Activated CD4-positive, alpha-beta T cell treated with anti-CD3 and anti-CD28 coated beads, Interleukin-2, Interleukin-6, amounts not matched to agents 100 ng/mL and 50 ng/mL, durations not matched to agents 16 hours and 8 hours (primary cell): Measurements from ENCODE around the gene CCBE1.

ENCODE experiments used
- DNase-seq: peaks from one replicate; pipeline ENCODE4 v3.0.0-alpha.2; 2020

Gene CCBE1

DNA sequence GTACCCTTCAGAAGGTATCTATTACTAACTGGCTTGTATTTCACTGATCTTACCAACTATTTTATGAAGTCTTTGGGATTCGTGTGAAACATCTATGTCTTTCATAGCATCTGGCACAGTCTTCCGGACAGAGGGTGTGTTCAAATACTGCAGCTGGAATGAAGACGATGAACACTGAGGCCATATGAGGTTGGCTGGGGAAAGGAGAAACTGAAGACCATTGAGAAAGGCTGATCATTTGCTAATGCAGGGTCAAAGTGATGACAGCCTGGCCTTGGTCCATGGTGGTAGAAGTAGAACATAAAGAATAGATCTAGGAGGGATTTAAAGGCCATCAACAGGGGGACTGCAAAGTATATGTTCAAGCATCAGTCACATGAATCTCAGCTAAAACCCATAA is 132.7 kb downstream of the CCBE1 start:
- no peak for DNase-seq

DNA sequence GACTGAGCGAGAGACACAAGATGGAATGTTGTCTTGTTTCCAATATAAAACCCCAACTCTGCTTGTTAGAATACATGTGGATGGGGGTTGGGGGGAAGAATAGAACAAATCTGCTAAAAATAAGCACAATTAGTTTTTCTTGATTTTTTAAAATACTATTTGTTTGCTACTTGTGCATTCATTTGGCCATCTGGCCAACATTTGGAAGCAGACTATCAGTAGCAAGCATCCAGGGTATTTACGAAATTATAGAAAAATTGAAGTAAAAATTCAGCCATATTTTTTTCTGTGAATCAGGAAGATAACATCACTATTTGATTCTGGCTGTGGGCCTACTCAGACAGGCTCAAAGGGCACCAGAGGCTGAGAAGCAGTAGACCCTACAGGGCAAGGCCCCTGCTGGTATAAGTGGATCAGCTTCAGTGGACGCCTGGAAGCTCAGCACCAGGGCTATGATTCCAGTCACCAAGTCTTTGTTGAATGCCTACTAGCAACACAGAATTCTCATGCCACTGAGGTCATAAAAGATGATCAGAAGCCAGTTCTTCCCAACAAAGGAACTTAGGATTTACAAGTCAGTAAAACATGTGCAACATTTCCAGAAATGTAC is 133.9 kb downstream of the CCBE1 start:
- no peak for DNase-seq

DNA sequence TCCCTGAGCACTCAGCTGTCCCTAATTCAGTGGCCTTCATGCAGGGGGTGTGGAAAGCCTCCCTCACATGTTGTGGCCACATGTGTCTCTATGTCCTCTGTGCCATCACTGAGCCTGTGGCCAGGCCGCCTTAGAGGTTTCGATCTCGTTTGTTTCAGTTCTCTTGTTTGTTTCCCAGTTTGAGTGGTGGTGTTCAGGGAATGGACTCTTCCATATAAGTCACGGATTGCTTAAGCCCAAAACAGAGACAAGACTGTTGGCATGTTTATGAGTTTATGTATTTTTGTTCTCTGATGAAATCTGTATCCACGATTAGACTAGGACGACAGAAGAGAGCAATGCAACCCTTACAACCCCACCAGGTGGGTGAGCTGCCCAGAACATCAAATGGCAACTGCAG is 134.5 kb downstream of the CCBE1 start:
- DNase-seq: no peak

DNA sequence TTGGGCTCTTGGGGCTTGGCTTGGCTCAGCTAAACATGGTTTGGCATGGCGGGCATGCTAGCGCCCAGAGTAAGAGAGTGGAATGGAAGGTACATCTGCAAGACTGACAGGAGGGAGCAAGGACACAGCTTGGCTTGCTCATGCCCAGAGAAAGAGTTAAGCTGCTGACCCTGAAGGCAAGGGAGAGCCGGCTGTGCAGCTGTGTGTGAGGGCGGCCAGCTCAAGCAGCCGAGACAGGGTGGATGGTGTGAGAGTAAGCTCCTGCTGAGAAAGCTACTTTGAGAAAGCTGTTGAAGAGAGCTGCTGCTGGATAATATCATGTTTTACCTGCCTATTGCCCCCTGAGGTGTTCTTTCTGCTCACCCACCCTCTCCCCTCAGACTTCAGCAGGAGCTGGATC is 135.6 kb downstream of the CCBE1 start:
- DNase-seq: no peak

DNA sequence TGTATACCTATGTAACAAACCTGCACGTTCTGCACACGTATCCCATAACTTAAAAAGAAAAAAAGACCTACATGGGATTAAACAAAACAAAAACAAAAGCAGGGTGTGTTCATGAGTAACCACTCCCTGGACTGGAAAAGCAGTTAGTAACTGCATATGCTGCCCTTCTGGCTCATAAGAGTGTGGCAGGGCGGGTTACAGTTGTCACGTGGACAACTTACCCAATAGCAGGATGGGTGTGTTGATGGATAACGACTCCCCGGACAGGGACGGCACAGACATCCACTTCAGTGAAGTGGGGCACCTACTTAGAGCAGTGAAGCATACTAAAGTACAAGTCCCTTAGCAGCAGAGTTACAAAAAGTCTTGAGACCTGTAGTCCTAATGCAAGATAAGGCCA is 136.7 kb downstream of the CCBE1 start:
- no peak for DNase-seq

DNA sequence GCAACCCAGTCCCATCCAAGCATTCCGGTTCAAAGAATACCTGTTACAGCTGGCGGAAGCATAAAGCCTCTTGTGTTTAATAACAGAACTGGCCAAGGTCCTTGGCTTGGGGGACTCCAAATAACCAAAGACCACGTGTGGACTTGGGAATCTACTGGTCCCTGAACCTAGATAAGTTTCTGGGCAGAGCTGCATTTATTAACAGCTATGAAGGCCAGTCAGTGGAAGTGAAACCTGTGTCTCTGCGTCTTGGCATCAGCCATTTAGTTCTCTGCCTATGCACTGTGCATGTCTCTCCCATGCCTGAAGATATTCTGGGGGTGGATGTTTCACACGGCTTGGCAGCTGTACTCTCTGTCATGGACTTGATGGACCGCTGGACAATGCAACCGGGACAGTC is 137.7 kb downstream of the CCBE1 start:
- DNase-seq: no peak

DNA sequence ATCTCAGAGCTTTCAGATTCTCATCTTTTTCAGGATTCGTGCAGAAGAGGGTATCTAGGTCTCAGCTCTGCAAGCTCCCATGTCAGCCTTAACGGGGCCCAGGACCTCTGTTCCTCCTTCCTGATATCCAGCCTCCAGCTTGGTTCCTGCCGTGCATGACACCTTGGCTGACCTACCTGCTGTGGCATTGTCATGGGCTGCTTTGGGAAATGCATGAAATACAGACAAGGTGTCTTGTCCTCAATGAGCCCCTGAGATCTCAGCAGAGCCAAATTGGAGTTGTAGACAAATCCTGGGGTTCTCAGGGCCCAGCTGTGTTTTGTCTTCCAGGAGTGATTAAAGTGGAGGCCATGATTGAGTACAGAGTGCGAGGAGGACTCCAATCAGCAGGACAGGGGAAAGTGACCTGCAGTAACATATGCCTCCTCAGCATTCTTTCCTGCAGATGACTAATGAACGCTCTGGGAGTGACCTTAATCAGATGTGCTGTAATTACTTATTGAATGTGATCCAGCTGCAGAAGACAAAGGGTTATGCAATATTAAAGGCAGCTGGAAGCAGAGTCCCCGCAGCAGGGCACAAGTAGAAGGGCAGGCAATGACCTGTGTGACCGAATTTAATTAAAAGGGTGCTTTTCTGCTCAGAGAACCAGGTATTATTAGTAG is 141.1 kb downstream of the CCBE1 start:
- no peak for DNase-seq

DNA sequence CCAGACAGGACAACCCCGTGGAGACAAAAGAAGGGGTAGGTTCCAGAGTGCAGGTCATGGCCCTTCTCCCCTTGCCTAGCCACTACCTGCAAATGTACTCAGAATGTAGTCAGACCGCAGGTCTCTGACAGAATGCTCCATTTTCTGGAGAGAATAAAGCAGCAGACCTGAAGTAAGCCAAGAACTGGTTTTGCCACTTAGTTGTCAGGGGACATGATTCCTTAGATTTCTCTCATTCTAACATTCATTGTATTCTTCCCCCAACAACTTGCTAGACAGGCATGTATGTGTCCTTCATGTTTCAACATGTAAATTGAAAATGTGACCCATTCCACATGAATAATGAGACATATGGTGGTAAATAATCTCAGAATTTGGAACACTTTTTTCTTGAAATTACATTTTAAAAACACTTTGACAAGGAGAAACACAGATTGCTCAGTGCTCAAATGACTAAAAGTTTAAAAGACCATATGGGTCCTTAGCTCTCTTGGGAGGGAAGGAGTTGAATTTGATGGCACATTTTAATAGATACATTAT is 142.4 kb downstream of the CCBE1 start:
- no peak for DNase-seq

DNA sequence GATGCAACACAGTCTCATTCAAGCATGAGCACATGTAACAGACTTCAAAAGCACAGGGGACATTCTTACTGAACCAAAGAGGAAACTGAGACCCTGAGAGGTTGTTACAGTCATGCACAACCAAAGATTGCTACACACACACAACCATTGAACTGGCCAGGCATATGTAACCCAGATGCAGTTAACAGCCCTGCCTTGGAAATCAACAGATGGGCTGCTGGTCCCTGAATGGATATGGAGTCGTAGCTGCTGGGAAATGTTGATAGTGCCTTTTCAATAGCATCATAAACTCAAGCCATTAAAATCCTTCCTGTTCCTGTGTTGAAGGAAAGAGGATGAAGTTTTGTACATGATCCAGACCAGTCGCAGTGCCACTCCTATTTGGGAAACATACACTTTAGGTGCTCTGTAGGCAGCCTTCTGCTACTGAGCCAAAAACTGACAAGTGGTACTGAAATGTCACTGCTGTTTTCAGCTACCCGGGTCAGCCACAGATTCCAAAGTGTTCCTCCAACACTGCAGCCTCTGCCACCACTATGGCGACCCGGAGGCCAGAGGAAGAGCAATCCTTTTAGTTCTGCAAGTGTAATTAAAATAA is 143.9 kb downstream of the CCBE1 start:
- DNase-seq: no peak

DNA sequence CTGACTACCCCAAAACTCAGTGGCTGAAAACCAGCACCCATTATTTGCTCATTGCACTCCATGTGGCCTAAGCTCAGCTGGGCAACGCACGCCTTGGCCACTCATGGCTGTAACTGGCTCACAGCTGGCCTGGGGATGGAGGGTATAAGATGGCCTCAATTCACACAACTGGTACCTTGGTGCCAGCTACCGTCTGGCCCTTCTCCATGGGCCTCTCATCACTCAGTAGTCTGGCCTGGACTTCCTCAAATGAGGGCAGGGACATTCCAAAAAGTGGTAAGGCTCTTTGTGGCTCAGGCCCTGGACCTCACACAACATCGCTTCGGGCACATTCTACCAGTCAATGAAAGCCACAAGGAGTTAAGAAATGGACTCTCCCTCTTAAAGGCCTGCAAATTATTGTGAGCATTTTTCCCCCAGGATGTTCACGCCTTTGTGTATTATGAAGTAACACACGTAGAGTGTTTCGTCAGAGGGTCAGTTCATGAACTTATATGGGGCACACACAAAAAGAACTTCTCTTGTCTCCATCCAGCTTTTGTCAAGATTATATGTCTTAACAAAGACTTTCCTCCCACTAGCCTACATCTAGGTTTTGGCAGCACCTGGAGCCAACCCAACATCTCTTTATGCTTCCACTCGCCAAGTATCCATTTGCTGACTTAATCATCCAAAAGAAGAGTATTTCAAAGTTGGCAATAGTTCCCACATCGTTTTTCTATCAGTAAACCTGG is 145.2 kb downstream of the CCBE1 start:
- DNase-seq: no peak

DNA sequence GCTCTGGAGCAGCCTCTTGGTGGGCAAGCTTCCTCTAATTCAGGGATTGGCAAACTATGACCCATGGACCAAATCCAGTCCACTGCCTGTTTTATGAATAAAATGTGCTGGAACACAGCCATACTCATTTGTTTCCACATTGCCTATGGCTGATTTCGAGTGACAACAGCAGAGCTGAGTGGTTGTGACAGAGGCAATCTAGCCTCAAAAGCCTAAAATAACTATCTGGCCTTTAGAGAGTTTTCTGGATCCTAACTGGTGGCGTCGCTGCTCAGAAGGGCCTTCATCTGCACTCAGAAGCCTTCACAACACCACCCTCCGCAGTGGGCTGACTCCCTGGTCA is 147.1 kb downstream of the CCBE1 start:
- DNase-seq: no peak

DNA sequence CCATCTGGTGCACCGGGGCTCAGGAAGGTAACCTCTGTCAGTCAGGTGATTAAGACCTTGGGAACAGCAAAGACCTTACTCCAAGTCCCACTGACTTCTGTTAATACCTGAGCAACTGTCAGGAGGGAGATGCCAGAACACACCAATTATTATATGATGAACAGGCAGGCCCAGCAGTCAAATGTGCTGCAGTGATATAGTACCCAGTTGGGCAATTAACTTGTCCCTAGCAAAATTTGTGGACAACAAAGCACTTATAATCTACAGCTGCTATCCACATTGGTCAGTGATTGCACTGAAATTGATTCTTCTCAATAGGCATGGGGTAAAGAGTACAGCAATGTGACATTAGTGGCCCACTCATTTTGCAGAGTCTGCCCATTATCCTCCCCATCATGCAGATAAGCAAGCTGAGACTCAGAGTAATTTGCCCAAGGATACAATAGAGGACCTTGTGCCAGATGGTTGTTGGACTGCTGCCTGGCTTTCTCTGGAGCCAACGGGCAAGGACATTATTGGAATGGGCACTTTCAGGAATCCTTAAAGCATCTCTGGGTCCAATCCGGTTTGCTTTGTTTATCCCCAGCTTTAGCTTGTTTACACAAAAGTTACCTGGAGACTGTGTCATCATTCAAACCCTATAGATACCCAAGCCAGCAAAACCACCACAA is 147.6 kb downstream of the CCBE1 start:
- DNase-seq: no peak

DNA sequence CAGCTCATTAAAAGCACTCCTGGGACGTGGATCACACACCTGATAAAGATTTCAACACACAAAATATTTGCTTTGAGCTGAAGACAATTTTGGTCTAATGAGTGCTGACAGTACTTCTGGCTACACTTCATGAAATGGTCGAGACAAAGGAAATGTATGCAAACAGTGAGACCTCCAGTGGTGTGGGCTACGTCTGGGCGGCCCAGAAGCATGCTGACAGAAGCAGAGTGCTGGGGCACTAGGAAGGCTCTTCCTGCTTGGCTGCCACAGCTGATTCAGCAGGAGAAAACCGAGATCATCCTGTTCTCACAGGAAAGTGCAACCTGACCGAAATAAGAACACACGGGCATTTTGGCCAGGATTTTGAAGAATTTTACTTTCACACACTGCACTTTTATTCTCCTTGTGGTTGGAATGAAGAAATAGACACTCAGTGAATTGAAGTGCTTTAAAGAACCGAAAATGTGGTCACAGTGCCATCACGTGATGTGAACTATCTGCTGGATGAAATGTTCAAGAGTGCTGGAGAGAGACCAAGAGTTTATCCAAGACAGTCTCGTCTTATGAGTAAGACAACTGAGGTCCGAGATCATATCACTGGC is 149.5 kb downstream of the CCBE1 start:
- DNase-seq: no peak

DNA sequence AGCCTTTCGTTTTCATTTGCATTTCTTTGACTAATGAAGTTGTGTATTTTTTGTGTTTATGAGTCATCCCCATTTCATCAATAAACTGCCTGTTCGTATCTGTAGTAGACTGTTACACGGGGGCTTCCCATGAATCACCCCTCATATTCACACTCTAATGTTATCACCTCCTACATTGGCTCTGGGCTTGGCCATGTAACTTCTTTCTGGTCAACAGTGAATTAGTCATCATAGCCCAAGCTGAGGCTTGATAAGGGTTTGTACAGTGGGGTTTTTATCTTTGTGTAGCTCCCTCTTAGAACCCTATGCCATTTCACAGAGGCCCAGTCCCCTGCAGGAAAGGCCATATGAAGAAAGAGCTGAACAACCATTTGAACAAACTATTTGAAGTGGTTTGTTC is 151.0 kb downstream of the CCBE1 start:
- no peak for DNase-seq

DNA sequence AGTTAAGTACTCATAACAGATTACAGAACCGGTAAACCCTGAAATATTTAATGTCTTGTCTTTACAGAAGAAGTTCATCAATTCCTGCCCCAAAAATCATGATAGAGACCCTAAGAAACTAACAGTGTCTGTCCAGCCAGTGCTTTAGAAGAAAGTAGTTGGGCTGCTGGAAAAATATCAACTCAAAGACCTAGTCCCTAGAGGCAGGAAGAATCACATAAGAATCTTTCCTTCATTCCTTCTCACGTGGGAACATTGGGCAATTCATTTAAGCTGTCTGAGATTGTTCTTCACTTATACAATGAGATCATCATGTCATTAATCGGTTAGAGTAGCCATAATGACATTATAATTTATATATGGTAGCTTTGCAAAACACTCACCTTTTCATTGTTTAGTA is 156.4 kb downstream of the CCBE1 start:
- DNase-seq: no peak

DNA sequence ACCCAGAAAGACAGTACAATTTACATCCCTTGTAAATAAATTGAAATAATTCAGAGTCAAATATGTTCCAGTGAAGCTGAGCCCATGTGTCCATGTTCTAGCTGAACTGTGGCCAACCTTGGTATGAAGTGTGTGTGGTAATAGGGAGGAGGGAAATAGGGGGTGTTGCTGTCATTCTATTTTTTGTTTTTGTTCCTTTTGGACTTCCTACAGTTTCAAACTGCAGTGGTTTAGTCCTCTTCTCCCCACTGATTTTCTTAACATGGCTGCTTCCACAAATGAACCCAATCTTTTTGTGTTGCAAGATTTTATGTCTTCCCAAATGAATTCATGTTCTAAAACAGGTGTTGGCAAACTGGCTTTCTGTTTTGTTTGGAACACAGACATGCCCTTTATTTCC is 156.9 kb downstream of the CCBE1 start:
- DNase-seq: no peak

DNA sequence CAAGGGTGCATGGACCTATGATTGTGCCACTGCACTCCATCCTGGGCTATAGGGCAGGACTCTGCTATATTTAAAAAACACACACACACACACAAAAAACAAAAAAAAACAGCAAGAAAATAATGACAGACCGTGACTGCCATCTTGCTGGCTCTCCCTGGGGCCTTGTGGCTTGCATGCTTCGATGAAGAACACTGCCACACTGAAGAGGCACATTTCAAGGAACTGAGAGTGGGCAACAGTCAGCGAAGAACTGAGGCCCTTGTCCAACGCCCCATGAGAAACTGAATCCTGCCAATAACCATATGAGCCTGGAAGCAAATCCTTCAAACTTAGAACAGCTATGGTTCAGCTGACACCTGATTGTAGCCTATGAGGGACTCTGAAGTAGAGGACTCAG is 158.1 kb downstream of the CCBE1 start:
- DNase-seq: no peak

DNA sequence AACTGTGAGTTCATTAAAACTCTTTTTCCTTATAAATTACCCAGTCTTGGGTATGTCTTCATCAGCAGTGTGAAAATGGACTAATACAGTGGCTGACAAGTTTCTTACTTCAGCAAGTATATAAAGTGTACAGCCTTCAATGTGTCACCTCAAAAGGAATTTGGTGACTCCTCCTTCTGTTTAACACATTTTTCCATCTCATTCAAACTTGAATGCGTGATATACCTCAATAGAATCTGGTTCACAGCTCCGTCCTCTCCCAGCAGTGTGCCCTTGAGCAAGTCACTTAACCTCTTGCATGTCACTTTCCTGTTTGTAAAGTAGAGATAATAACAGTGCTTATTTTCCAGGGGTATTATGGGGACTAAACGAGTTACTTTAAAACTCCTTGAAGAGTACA is 159.6 kb downstream of the CCBE1 start:
- no peak for DNase-seq

DNA sequence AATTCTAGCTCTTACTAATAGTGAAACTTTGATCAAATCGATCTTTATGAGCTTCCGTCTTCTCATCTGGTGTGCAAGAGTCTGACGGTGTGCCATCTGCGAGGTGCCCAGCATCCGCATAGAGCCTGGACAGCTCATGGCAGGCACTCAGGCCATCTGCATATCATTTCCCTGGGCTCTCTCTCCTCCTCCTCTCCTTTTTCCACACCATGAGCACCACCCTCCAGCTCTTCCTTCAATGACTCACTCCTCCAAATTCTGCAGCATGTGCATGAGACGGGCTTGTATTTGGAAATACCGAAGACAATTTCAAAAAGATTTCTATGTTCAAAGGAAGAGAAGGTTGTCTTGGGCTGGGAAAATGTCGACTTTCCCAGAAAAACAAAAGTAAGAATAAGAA is 161.1 kb downstream of the CCBE1 start:
- peak; percentile 11 for DNase-seq

DNA sequence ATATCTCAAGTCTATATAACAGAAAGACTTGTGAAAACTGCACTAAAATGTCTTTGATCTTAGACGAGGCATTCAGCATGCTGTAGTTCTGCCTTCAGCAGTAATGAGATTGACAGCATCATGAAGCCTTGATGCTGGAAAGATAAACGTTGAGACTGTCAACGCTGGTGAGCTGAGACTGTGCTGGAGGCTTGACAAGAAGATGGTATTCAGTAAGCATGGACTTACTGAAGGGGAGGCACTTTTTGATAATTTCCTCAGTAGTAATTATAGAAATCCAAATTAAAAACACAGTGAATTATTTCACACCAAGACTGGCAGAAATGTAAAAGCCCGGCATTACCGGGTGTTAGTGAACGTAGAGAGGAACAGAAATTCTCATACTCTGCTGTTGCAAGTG is 162.2 kb downstream of the CCBE1 start:
- DNase-seq: no peak

DNA sequence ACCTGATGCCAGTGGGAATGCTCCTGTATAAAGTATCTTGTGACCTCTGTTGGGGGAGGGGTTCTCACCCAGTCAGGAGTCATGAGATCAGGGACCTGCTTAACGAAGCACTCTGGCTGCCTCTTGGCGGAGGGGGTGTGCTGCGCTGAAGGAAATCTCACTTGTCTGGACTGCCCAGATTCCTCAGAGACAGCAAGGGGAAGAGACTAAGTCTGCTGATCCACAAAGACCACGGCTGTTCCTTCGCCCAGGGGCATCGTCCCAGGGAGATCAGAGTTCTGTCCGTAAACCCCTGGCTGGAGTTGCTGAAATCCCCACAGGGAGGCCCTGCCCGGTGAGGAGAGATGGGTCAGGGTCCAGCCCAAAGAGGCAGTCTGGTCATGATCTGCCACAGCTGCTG is 168.4 kb downstream of the CCBE1 start:
- DNase-seq: no peak

DNA sequence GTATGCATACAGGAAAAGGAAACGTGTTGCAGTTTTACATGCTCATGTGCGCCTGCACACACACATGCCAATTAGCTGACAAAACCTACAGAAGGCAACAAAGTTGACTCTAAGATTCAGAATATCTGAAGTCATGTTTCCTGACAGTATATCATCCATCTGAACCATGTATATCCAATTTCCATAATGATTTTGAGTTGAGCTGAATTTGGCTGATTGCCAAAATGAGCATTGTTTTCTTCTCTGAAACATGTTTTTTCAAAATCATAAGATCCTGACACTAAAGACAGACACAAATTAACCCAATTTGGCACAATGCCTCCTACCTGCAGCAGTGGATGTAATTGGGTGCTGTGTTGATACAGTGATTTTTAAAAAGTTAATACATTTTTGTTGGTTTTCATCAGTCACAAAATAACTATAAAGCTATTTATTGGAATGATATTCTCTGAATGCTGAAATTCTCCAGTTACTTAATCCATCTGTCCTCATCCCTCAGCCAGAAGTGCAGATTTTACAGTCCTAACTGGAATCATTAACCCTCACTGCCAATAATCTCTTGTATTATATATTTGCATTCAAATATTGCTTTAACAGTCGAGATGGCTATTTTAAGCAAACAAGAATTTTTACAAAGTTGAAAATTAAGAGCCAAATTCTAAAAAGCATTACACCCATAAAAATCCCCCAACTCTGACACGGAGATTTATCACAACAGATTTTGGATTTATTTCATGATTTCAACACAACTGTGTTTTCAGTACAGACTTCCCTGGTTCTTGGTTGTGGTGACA is 176.5 kb downstream of the CCBE1 start:
- DNase-seq: no peak
